Nephron progenitor cell (in vitro differentiated cells): ENCODE results near the gene JCHAIN.
"Not testable (repeated sequence)": the region's sequence is repeated elsewhere in the genome, so short reads cannot be mapped to it uniquely, and the experiment has no call there.

Experiments used
- DNase-seq: peaks from one replicate; pipeline ENCODE4 v3.0.0; 2021
- H3K27ac Mint-ChIP-seq: 2 replicates; pipeline ENCODE4 v1.8.0; 2021; ENCODE audit warnings: mild to moderate bottlenecking, moderate library complexity, mixed read lengths
- H3K27me3 Mint-ChIP-seq: 2 replicates; pipeline ENCODE4 v1.8.0; 2021; ENCODE audit warnings: mild to moderate bottlenecking, low read depth, mixed read lengths; ENCODE audit not compliant: poor library complexity
- H3K36me3 Mint-ChIP-seq: 2 replicates; pipeline ENCODE4 v1.8.0; 2021; ENCODE audit warnings: low read depth, mixed read lengths
- H3K4me1 Mint-ChIP-seq: 2 replicates; pipeline ENCODE4 v1.8.0; 2021; ENCODE audit warnings: mixed read lengths
- H3K4me3 Mint-ChIP-seq: 2 replicates; pipeline ENCODE4 v1.8.0; 2021; ENCODE audit warnings: mild to moderate bottlenecking, moderate library complexity, mixed read lengths
- H3K9me3 Mint-ChIP-seq: 2 replicates; pipeline ENCODE4 v1.8.0; 2021; ENCODE audit warnings: mild to moderate bottlenecking, moderate library complexity, mixed read lengths
- TF ChIP-seq, protein P1 (sequence below): fragments of 200-600 bp; sonication (generic); IDR thresholded peaks from 2 replicates; pipeline ENCODE4 v1.5.0; 2021; ENCODE audit warnings: antibody characterized with exemption

Gene JCHAIN

DNA sequence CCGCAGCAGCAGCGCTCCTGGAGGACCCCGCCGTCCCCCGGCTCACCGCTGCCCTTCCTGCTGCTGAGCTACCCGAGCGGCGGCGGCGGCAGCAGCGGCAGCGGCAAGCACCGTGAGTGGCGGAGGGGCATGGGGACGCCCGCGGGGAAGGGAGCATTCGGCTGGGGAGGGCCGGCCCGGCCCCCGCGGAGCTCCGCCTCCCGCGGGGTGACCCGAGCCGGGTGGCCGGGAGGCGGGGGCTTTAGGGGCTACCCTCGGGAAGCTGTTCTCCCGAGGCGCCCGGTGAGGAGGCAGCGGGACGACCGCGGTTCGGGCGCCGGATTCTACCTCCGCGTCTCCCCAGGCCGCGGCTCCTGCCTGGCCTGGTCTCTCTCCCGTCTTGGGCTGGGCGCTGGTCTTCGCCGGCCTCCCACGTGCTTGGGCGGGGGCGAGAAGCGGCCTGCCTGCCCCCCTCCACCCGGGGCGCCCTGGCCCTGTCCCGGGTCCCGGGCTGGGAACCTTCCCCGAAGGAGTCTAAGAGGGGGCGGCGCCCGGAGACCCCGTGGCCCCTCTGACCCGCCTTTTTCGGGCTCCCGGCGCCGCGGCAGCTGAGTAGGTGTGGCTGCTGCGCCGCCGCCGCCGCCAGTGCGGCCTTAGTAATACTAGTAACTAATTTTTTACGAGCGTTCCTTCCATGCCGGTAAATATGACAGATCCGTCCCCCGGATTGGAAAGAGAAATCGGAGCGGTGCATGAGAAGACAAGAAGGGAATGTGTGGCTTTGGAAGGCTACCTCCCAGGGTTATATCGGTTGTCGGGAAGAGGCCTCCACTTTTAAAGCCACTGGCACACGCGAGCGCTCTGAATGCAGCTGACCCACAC lies 39.1 kb upstream of the JCHAIN start:
- peaks cover 37% of the 10 kb centered on the region for H3K4me1 Mint-ChIP-seq
- peak overlapping the region; percentile 97 for H3K4me3 Mint-ChIP-seq
- H3K9me3 Mint-ChIP-seq = no peaks in the 10 kb centered on the region
- H3K27ac Mint-ChIP-seq = peak overlapping the region; percentile 98
- TF ChIP-seq, protein P1, sequence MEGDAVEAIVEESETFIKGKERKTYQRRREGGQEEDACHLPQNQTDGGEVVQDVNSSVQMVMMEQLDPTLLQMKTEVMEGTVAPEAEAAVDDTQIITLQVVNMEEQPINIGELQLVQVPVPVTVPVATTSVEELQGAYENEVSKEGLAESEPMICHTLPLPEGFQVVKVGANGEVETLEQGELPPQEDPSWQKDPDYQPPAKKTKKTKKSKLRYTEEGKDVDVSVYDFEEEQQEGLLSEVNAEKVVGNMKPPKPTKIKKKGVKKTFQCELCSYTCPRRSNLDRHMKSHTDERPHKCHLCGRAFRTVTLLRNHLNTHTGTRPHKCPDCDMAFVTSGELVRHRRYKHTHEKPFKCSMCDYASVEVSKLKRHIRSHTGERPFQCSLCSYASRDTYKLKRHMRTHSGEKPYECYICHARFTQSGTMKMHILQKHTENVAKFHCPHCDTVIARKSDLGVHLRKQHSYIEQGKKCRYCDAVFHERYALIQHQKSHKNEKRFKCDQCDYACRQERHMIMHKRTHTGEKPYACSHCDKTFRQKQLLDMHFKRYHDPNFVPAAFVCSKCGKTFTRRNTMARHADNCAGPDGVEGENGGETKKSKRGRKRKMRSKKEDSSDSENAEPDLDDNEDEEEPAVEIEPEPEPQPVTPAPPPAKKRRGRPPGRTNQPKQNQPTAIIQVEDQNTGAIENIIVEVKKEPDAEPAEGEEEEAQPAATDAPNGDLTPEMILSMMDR = no peak
- DNase-seq = peak; percentile 72
- H3K27me3 Mint-ChIP-seq = no peaks in the 10 kb centered on the region
- H3K36me3 Mint-ChIP-seq = no peaks in the 10 kb centered on the region

DNA sequence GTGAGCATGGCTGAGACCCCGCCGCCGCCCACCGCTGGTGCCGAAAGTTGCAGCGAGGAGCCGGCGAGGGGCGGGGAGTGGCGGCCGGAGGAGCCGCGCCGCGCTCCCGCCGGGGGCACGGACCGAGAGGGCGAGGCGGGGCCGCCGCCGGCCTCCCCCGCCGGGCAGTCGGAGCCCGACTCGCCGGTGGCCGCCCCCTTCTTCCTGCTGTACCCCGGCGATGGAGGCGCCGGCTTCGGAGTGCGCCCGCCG lies 38.5 kb upstream of the JCHAIN start:
- Mint-ChIP-seq H3K4me1 (peaks cover 34% of the 10 kb centered on the region), H3K27ac (no peak overlapping the region), H3K9me3 (no peaks in the 10 kb centered on the region), H3K36me3 (no peaks in the 10 kb centered on the region), H3K4me3 (peak overlapping the region; percentile 70), H3K27me3 (no peaks in the 10 kb centered on the region)
- TF ChIP-seq, protein P1 = no peak
- DNase-seq = no peak

DNA sequence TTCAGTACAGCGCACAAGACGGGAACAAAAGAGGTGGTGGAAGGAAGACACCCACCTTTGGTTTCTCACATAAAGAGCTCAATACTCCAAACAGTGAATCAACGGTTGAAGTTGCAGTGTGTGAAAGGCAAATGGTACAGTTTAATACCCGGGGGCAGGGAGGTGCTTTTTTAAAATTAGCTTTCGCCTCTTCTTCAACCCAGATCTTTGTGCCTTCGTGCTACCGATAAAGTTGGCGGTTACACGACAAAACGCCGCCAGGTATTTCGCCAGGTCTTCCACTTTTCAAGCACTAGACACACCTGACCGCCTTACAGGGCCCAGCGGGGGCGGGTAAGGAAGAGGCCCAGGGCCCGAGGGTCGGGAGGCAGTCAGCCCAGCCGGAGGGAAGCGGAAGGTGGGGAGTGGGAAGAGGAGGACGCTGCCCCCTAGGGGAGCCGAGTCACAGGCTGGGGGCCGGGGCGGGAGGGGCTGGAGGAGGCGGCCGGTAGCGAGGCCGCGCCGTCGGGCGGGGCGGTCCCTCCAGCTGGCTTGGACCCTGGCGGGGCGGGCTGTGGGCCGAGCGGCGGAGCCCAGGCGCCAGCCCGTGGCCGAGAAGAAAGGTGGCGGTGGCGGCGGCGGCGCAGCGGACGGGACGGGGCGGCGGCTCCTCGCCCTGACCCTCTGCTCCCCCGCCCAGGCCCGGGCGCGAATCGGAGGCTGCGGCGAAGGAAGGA lies 38.1 kb upstream of the JCHAIN start:
- Mint-ChIP-seq H3K4me3 (peak overlapping the region; percentile 96), H3K27me3 (no peaks in the 10 kb centered on the region), H3K9me3 (no peaks in the 10 kb centered on the region), H3K36me3 (no peaks in the 10 kb centered on the region), H3K27ac (peak overlapping the region; percentile 97), H3K4me1 (peaks cover 29% of the 10 kb centered on the region)
- DNase-seq = peak; percentile 88
- TF ChIP-seq, protein P1 = no peak

DNA sequence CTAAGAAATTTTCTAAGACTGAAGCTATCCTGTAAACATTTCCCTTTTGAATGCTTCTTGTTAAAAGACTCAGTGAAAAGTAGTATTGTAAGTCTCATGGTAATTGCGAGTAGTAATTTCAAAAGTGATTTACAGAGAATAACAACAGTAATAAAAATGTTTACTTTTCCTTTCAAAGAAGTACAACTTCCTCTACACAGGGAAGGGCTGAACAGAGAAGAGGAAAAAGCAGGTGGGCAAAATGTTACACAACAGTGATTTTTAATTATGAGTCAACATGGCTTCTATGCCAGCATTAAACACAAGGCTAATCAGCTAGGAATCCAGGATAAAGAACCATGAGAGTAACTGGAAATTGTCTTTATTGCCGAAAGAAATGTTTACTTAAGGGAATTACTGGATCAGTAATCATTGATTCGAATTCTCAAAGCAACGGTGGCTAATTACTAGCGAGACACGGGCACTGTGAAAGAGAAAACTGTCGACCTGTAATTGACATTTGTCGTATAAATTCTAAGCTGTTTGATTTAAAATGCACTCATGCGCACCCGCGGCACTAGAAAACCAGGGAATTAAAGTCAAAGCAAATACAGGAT lies 37.4 kb upstream of the JCHAIN start:
- Mint-ChIP-seq H3K4me1 (peaks cover 27% of the 10 kb centered on the region), H3K4me3 (peak overlapping the region; percentile 96), H3K9me3 (no peaks in the 10 kb centered on the region), H3K36me3 (no peaks in the 10 kb centered on the region), H3K27ac (peak overlapping the region; percentile 97), H3K27me3 (no peaks in the 10 kb centered on the region)
- DNase-seq = no peak
- TF ChIP-seq, protein P1 = no peak

DNA sequence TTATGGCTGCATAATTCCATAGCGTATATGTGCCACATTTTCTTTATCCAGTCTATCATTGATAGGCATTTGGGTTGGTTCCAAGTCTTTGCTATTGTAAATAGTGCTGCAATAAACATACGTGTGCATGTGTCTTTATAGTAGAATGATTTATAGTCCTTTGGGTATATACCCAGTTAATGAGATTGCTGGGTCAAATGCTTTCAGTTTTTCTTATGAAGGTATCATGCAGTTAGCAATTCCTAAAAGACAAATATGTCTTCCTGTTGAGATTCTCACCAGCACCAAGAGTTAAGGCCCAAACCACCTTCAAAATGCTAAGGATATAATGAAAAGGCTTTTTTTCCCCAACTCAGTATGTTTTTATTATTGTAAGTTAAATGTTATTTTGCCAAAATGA lies 36.3 kb upstream of the JCHAIN start:
- H3K27me3 Mint-ChIP-seq, H3K4me3 Mint-ChIP-seq, H3K36me3 Mint-ChIP-seq, DNase-seq, H3K27ac Mint-ChIP-seq, H3K9me3 Mint-ChIP-seq: not testable (repeated sequence)
- peaks cover 27% of the 10 kb centered on the region for H3K4me1 Mint-ChIP-seq

DNA sequence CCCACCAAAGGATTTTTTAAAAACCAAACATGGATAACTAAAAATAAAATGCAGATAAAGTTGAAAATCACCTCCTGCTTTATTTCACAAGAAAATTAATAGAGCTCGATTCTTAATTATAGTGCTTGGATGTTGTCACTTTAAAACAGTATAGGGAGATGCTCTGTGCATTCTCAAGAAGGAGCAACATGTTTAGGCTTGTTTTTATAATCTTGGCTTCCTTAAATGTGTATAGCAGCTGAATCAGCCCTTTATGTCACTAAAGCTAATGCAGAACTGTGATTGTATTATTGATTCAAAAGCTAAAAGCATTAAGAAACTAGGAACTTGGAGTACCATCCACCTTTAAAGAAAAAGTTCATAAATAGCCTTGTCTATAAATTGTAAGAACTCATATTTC lies 35.0 kb upstream of the JCHAIN start:
- Mint-ChIP-seq H3K4me1 (peaks cover 20% of the 10 kb centered on the region), H3K27ac (no peak overlapping the region), H3K36me3 (no peaks in the 10 kb centered on the region), H3K27me3 (no peaks in the 10 kb centered on the region), H3K9me3 (no peaks in the 10 kb centered on the region), H3K4me3 (no peak overlapping the region)
- no peak for DNase-seq
- TF ChIP-seq, protein P1 = no peak
